HG03460 (cell line): ENCODE results near the gene LBHD2.
"Not testable (repeated sequence)": the region's sequence is repeated elsewhere in the genome, so short reads cannot be mapped to it uniquely, and the experiment has no call there.

Experiments
- ATAC-seq: cut with Tn5 transposase; IDR thresholded peaks from one replicate; pipeline ENCODE4 v1.9.1; 2021; ENCODE audit not compliant: unreplicated experiment

Gene LBHD2

GRCh38 chr14:103118018-103118662, 34.1 kb downstream of the LBHD2 start:
- ATAC-seq: no peak

GRCh38 chr14:103118663-103119404, 34.8 kb downstream of the LBHD2 start:
- no peak for ATAC-seq

- ATAC-seq: not testable (repeated sequence)
Measured at GRCh38 chr14:103119527-103119926, 35.5 kb downstream of the LBHD2 start.

GRCh38 chr14:103121121-103121845, 37.3 kb downstream of the LBHD2 start:
- ATAC-seq: no peak

- ATAC-seq: no peak
Measured at GRCh38 chr14:103121846-103122584, 38.0 kb downstream of the LBHD2 start.

- no peak for ATAC-seq
Measured at GRCh38 chr14:103122585-103122946, 38.6 kb downstream of the LBHD2 start.

GRCh38 chr14:103122947-103123633, 39.1 kb downstream of the LBHD2 start, which contains the start of gene TNFAIP2:
Gene TNFAIP2 (plus strand): TSS chr14:103123461. CDS start chr14:103126458, 2,997 bp downstream.
- ATAC-seq: no peak

GRCh38 chr14:103123634-103124500, 39.9 kb downstream of the LBHD2 start:
- ATAC-seq: no peak

- no peak for ATAC-seq
Measured at GRCh38 chr14:103124501-103125001, 40.5 kb downstream of the LBHD2 start.

- no peak for ATAC-seq
Measured at GRCh38 chr14:103125098-103126070, 41.4 kb downstream of the LBHD2 start.

- ATAC-seq: no peak
Measured at GRCh38 chr14:103126088-103126872, 42.3 kb downstream of the LBHD2 start.

- ATAC-seq: no peak
Measured at GRCh38 chr14:103126873-103127304, 42.9 kb downstream of the LBHD2 start.

- ATAC-seq: no peak
Measured at GRCh38 chr14:103127356-103127755, 43.3 kb downstream of the LBHD2 start.

- no peak for ATAC-seq
Measured at GRCh38 chr14:103127861-103128598, 44.0 kb downstream of the LBHD2 start.

- no peak for ATAC-seq
Measured at GRCh38 chr14:103128631-103129300, 44.8 kb downstream of the LBHD2 start.

GRCh38 chr14:103129301-103130016, 45.4 kb downstream of the LBHD2 start:
- no peak for ATAC-seq
